T-helper 1 cell (primary cell): ENCODE measurements around the gene MRPL42.
A peak's percentile ranks its signal among the peaks of the same experiment; 100 is the strongest.
"Not testable (repeated sequence)": the region's sequence is repeated elsewhere in the genome, so short reads cannot be mapped to it uniquely, and the experiment has no call there.

Source experiments
- DNase-seq, 5 donors: peaks; one replicate each; pipeline ENCODE4 v3.0.0-alpha.2; 2012 to 2020

The MRPL42 gene

DNA sequence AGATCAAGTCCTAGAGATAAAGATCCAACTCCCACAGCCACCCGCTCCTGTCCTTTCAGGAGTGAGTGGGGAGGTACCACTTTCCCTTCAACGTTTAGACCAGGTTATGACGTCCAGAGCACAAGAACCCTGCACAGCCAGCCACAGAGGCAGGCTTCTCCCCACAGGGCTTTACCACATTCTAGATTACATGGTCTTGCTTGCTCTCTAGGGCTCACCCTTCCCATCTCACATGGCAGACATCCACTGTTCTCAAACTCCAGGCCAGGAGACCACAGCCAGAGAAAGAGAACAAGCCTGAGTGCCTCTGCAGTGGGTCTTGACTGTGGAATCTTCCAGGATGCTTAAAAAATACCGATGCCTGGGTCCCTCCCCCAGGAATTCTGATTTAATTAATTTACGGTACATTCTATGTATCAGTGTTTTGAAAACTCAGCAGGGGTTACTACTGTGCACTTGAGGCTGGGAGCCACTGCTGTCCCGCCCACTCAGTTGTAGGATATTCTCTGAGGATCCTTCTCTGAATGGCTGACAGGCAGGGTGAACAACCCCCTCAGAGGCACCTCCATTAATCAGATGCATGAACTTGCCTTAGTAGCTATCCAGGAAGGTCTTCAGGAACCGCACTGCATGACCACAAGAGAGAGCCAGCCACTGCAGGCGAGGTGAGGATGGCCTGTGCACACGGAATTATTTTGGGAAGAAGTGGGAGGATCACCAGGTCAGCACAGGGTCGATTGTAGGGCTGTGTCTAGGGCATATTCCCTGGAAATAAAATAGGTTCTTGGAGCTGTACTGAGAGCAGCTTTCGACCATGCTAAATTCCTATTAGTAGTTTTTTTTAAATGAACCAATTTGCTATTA lies 83.7 kb downstream of the MRPL42 start:
- DNase-seq = no peak

DNA sequence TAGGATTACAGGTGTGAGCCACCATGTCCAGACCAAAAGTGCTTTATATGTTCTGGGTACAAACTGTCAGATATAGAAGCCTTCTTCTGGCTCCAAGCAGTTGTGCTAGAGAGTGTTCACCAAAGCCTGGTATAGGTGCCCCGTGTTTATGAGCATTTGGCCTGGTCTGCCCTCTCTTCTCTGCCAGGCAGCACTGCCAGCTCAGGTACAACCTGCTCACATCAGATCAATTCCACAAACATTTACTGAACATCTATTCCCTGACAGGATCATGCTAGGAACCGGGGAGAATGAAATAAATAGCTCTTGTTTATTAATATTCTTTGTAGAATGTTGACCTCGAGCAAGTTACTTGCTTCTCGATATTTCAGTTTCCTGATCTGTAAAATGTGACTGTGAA lies 85.1 kb downstream of the MRPL42 start:
- DNase-seq = no peak

DNA sequence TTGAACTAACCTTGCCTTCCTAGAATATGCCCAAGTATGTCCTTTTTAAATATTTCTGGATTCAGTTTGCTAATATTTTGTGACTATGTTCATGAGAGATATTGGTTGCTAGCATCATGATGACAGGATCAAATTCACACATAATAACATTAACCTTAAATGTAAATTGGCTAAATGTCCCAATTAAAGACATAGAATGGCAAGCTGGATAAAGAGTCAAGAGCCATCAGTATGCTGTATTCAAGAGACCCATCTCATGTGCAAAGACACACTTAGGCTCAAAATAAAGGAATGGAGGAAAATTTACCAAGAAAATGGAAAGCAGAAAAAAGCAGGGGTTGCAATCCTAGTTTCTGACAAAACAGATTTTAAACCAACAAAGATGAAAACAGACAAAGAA lies 90.6 kb downstream of the MRPL42 start:
- not testable (repeated sequence) for DNase-seq

DNA sequence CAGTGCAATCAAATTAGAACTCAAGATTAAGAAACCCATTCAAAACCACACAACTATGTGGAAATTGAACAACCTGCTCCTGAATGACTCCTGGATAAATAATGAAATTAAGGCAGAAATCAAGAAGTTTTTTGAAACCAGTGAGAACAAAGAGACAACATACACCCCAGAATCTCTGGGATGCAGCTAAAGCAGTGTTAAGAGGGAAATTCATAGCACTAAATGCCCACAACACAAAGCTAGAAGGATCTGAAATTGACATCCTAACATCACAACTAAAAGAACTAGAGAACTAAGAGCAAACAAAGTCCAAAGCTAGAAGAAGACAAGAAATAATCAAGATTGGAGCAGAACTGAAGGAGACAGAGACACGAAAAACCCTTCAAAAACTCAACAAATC lies 91.4 kb downstream of the MRPL42 start:
- not testable (repeated sequence) for DNase-seq

DNA sequence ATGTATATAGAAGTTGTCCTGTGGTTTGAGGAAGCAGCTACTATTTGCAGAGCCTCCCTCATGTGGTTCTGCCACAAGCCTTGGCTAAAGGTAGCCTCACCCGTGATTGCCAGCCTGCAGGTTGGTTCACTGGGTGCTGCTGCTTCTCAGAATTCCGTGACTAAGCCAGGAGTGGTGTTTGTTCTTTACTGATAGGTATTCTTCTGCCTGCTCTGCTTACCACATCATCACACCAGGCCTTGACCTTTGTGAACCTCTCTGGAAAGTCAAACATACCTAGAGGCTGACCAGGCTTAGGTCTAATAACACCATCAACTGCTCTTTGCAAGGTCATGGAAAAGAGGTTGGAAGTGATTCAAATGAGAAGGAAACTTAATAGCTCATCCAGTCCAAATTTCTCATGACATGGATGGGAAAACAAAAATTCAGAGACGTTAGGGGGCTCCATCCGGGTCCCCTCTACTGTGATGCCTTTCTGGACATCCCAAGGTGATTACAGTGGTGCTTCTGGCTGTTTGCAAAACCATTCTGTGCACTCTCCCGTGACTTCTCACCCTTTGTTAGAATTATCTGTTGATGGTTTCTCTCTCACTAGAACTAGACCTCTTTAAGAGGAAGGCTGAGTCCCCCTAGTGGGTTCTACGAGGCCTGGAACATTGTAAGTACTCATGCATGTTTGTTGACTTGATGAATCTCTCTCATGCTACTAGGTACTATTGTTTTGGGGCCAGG lies 96.7 kb downstream of the MRPL42 start:
- DNase-seq = peak in 1 of 5 donors; percentile 41

DNA sequence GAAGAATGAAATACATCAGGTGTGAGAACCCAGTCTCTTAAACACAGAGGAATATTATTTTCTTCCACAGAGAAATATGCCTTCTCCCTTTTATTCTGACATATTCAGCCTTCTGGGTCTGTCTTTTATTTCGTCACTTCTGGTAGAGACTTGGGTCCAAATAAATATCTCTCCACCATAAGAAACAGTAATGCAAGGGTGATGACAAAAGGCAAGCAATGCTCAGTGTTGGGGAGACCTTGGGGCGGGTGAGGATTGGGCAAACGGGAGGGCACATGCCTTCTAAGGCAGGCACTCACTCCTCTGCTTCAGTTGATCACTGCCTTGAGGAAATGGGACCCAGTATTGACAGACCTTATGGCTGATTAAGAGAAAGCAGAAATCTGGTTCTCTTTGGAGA lies 98.4 kb downstream of the MRPL42 start:
- no peak for DNase-seq
